ENCODE data around the gene CCDC90B. TPM values are rescaled to one million over a fixed set of nuclear protein-coding genes. Genes with fewer than 3 reads are reported as not detected.

CCDC90B gene, protein sequence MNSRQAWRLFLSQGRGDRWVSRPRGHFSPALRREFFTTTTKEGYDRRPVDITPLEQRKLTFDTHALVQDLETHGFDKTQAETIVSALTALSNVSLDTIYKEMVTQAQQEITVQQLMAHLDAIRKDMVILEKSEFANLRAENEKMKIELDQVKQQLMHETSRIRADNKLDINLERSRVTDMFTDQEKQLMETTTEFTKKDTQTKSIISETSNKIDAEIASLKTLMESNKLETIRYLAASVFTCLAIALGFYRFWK
- 45.3 and 57.0 TPM in 2 replicates for total RNA-seq (2014; rRNA removed; shearing (Covaris generic))

GRCh38 chr11:83285771-83286528, at the start of gene CCDC90B:
Gene CCDC90B, minus strand, starts transcription at chr11:83286367. Its CDS starts 395 bp downstream, at chr11:83285972.

Small RNA genes lying within 50 kb of the gene (small RNA-seq; reads per million reads assigned to genes)
- gene AP000873.5 = not detected

Other genes with a start within 250 kb of the CCDC90B start
- gene RAB30, start 214.5 kb downstream of the CCDC90B start, total RNA-seq (2014; rRNA removed; shearing (Covaris generic)) = 2.3 and 3.6 TPM in 2 replicates
- 33.4 and 38.7 TPM in 2 replicates for gene PCF11, start 129.2 kb downstream of the CCDC90B start, total RNA-seq (2014; rRNA removed; shearing (Covaris generic))
- gene ANKRD42, start 92.7 kb downstream of the CCDC90B start, total RNA-seq (2014; rRNA removed; shearing (Covaris generic)) = 15.0 and 17.5 TPM in 2 replicates